GM19468 (cell line): Measurements from ENCODE around the gene SH2B3.
"Not testable (repeated sequence)": the region's sequence is repeated elsewhere in the genome, so short reads cannot be mapped to it uniquely, and the experiment has no call there.

Experiments used
- ATAC-seq: cut with Tn5 transposase; IDR thresholded peaks from one replicate; pipeline ENCODE4 v1.9.1; 2021; ENCODE audit warnings: mild to moderate bottlenecking, moderate library complexity, moderate number of reproducible peaks; ENCODE audit not compliant: unreplicated experiment; ENCODE audit errors: extremely low read depth

The SH2B3 gene

GRCh38 chr12:111384596-111384995 is 21.1 kb upstream of the SH2B3 start:
- ATAC-seq: no peak

- ATAC-seq: no peak
Measured at GRCh38 chr12:111386885-111387284, 18.8 kb upstream of the SH2B3 start.

- ATAC-seq: no peak
Measured at GRCh38 chr12:111387747-111388323, 17.9 kb upstream of the SH2B3 start.

- ATAC-seq: no peak
Measured at GRCh38 chr12:111389635-111390034, 16.1 kb upstream of the SH2B3 start.

GRCh38 chr12:111390910-111391309 is 14.8 kb upstream of the SH2B3 start:
- ATAC-seq: no peak

GRCh38 chr12:111393700-111394300 is 11.9 kb upstream of the SH2B3 start:
- ATAC-seq: no peak

GRCh38 chr12:111394480-111394879 is 11.2 kb upstream of the SH2B3 start:
- no peak for ATAC-seq

- no peak for ATAC-seq
Measured at GRCh38 chr12:111395336-111396187, 10.2 kb upstream of the SH2B3 start.

GRCh38 chr12:111396271-111396670 is 9.5 kb upstream of the SH2B3 start:
- not testable (repeated sequence) for ATAC-seq

GRCh38 chr12:111396726-111397445 is 8.8 kb upstream of the SH2B3 start:
- ATAC-seq: peak; percentile 41

- no peak for ATAC-seq
Measured at GRCh38 chr12:111398530-111398929, 7.2 kb upstream of the SH2B3 start.

- ATAC-seq: not testable (repeated sequence)
Measured at GRCh38 chr12:111399741-111400404, 5.8 kb upstream of the SH2B3 start.

- ATAC-seq: no peak
Measured at GRCh38 chr12:111401167-111401605, 4.5 kb upstream of the SH2B3 start.

- not testable (repeated sequence) for ATAC-seq
Measured at GRCh38 chr12:111402490-111402824, 3.3 kb upstream of the SH2B3 start.

- no peak for ATAC-seq
Measured at GRCh38 chr12:111404362-111405148, 1.2 kb upstream of the SH2B3 start.

- ATAC-seq: peak; percentile 51
Measured at GRCh38 chr12:111405149-111405858, 419 bp upstream of the SH2B3 start.

- no peak for ATAC-seq
Measured at GRCh38 chr12:111406474-111407376, 1.0 kb downstream of the SH2B3 start.
